ENCODE results near the gene ERF.

DNA sequence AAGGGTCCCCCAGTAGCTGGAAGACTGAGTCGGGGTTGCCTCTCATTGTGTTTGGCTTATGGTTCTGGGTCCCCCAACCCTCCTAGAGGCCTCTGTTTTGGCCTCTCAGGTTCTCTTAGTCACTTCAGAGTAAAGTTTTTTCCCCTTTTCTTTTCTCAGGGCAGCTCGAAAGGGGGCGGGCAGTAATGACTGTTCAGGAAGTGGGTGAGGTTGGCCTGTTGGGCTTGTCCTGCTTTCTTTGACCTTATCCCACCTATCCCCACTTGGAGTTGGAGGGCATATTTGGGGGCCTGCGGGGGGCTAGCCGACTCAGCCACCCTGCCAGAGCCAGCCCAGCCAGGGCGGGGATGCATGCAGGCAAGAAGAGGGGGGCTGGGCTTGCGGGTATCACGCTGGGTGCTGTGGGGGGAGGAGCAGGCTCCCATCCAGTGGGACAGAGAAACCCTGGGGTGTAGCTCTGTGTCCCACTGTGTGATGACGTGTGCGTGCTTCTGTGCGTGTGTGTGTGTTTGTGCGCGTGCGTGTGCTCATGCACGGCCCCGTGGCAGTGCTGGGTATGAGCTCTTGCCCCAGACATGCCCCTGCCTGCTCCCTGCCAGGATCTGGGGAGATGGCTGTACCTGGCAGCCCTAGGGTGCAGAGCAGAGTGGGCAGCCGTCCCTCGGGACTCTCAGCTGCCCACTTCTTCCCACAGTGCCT, 15.6 kb upstream of the ERF start:
- TF ChIP-seq CTCF (conservative IDR thresholded peaks at IDR 0.05; ENCODE audit: low read length) = no peak
- TF ChIP-seq EZH2phosphoT487 (IDR thresholded peaks at IDR 0.05; ENCODE audit: borderline replicate concordance, low read depth, low read length) = no peak
